Activated CD4-positive, CD25-positive, alpha-beta regulatory T cell (primary cell): ENCODE measurements around the gene DHPS.
"Not testable (repeated sequence)": the region's sequence is repeated elsewhere in the genome, so short reads cannot be mapped to it uniquely, and the experiment has no call there.

Experiments used
- DNase-seq, 4 experiments: peaks; one replicate each; lab custom pipeline; 2025; lab: John Stamatoyannopoulos, UW

The DHPS gene

GRCh38 chr19:12681074-12681987 is at the start of gene DHPS:
DHPS (minus strand) TSS chr19:12681880; CDS start chr19:12681766, 114 bp downstream.
- peak; percentile 59 to 78 (median 73) for DNase-seq

DNA sequence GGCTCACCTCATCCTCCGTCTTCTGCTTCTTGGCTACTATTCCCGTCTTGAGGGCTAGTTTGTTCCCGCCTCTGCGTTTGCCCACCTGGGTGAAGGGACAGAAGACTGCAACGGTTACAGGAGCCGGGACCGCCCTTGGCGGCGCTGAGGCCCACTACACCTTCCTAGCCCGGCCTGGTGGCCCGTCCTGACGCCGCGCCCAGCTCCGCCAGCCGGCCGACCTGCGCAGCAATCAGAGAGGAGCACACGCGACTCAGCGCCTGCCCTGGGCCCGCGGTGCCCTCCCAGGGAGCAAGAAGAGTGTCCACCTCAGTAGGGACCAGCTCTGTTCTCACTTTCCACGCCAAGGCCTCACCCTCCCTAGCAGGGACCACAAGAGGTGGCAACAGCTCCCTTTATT is 49.7 kb upstream of the DHPS start:
- no peak for DNase-seq

GRCh38 chr19:12730064-12730463 is 48.4 kb upstream of the DHPS start:
- DNase-seq: no peak

DNA sequence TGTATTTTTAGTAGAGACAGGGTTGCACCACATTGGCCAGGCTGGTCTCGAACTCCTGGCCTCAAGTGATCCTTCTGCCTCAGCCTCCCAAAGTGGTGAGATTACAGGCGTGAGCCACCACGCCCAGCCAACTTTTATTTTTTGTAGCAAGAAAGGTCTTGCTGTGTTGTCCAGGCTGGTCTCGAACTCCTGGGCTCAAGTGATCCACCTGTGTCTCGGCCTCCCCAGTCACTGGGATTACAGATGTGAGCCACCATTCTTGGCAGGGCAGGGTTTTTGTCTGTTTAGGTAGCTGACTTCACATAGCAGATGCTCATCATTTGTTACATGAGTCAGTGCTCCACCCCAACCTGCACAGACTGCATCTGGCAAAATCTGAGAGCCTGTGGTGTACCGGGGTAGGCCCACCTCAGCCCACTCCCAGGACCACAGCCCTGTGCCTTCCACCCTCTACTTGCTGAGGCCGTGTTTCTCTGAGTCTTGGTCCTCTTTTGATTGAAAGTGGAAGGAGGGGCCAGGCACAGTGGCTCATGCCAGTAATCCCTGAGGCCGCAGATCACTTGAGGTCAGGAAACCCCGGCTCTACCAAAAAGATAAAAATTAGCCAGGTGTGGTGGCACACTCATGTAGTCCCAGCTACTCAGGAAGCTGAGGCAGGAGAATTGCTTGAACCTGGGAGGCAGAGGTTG is 46.2 kb upstream of the DHPS start:
- no peak for DNase-seq

GRCh38 chr19:12726988-12727316 is 45.3 kb upstream of the DHPS start:
- no peak for DNase-seq

DNA sequence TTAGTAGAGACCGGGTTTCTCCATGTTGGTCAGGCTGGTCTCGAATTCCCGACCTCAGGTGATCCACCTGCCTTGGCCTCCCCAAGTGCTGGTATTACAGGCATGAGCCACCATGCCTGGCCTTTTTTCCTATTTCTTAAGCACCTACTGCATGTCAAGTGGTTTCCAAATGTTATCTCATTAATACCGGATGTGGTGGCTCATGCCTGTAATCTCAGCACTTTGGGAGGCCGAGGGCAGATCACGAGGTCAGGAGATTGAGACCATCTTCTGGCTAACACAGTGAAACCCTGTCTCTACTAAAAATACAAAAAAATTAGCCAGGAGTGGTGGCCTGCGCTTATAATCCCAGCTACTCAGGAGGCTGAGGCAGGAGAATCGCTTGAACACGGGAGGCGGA is 43.9 kb upstream of the DHPS start:
- DNase-seq: not testable (repeated sequence)

- peak; percentile 18 to 65 (median 39) for DNase-seq
Measured at GRCh38 chr19:12723641-12724426, 42.2 kb upstream of the DHPS start, which contains the start of gene TNPO2. TNPO2 (minus strand) TSS chr19:12723932; CDS start chr19:12720977, 2,955 bp downstream.

DNA sequence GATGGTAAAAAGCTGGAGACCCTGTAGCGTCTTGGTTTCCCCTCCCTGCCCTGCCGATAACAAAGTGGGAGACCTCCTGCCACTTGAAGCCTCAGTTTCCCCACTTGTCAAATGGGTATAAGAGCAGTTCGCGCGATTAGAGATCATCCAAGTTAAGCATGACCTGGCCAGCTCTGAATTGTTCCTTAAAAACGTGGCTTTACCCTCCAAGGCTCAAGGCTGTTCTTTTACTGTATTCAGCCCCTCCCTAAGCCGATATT is 41.6 kb upstream of the DHPS start:
- DNase-seq: no peak

GRCh38 chr19:12722566-12723380 is 41.1 kb upstream of the DHPS start:
- peak; percentile 73 to 85 (median 84) for DNase-seq

GRCh38 chr19:12721656-12722565 is 40.2 kb upstream of the DHPS start:
- peak in 2 of 4 experiments; percentile 20 to 29 for DNase-seq

- no peak for DNase-seq
Measured at GRCh38 chr19:12720851-12721655, 39.4 kb upstream of the DHPS start.

DNA sequence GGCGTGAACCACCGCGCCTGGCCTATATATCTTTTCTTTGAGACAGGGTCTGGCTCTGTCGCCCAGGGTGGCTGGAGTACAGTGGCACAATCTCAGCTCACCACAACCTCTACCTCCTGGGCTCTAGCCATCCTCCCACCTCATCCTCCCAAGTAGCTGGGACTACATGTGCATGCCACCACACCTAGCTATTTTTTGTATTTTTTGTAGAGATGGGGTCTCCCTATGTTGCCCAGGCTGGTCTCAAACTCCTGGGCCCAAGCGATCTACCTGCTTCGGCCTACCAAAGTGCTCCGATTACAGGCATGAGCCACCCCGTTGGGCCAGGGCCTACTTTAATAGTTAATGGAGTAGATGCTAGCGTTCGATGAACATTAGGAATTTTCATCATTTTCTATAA is 38.6 kb upstream of the DHPS start:
- DNase-seq: no peak

- no peak for DNase-seq
Measured at GRCh38 chr19:12715929-12716328, 34.2 kb upstream of the DHPS start.

- no peak for DNase-seq
Measured at GRCh38 chr19:12715102-12715501, 33.4 kb upstream of the DHPS start.

- not testable (repeated sequence) for DNase-seq
Measured at GRCh38 chr19:12713304-12713703, 31.6 kb upstream of the DHPS start.

- DNase-seq: not testable (repeated sequence)
Measured at GRCh38 chr19:12712077-12712476, 30.4 kb upstream of the DHPS start.

DNA sequence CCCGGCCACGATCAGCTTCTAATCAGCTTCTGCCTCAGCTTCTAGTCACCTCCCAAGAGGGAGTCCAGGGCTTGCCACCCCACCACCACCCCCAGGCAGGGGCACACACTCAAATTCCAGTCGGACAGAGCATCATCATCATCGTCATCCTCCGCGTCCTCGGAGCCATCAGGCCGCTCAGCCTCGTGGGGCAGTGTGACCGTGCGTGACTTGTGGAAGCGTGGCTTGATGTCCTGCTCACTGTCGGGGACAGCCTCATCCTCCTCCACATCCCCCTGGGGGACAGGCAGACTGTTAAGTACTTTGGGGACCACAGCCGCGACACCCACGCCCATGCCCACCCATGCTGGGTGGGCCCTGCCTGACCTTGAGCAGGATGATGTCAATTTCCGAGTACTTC is 29.5 kb upstream of the DHPS start:
- no peak for DNase-seq

GRCh38 chr19:12708641-12709040 is 27.0 kb upstream of the DHPS start:
- no peak for DNase-seq

GRCh38 chr19:12706332-12706718 is 24.6 kb upstream of the DHPS start:
- DNase-seq: no peak
